ENCODE measurements around the gene PRSS21. TPM values are rescaled to one million over a fixed set of nuclear protein-coding genes. Genes with fewer than 3 reads are reported as not detected.
A peak's percentile ranks its signal among the peaks of the same experiment; 100 is the strongest.

Gene PRSS21
- total RNA-seq, 1 experiment from 2014 or later = not detected

- peaks cover 87% of the 10 kb centered on the region for H3K36me3 Mint-ChIP-seq (ENCODE audit: insufficient read depth, unreplicated experiment)
- intact Hi-C loops (cut with micrococcal nuclease; ENCODE audit: unreplicated experiment) = no loop called here
- H3K9me3 Mint-ChIP-seq (ENCODE audit: low read depth, unreplicated experiment) = no peaks in the 10 kb centered on the region
- CTCF ChIA-PET = interaction anchor here (1.4 kb wide), 1 partner anchor 80 kb away, joined by 3 read pairs; no protein-coding TSS in a partner anchor
- BruUV-seq (replicated peaks) = no TSS peak
- DNase-seq = no peak
- H3K27me3 Mint-ChIP-seq (ENCODE audit: unreplicated experiment) = no peaks in the 10 kb centered on the region
- H3K27ac Mint-ChIP-seq (ENCODE audit: unreplicated experiment) = no peak overlapping the region
- peaks cover 30% of the 10 kb centered on the region for H3K4me1 Mint-ChIP-seq (ENCODE audit: low read depth, unreplicated experiment)
- no peak overlapping the region for H3K4me3 Mint-ChIP-seq (ENCODE audit: low read depth, unreplicated experiment)
- TF ChIP-seq CTCF (IDR thresholded peaks at IDR 0.05; ENCODE audit: unreplicated experiment) = no peak
Observed at GRCh38 chr16:2774161-2774891, 42.7 kb upstream of the PRSS21 start.

- TF ChIP-seq CTCF (IDR thresholded peaks at IDR 0.05; ENCODE audit: unreplicated experiment) = no peak
- no TSS peak for BruUV-seq (replicated peaks)
- no peak for DNase-seq
- H3K27ac Mint-ChIP-seq (ENCODE audit: unreplicated experiment) = no peak overlapping the region
- intact Hi-C loops (cut with micrococcal nuclease; ENCODE audit: unreplicated experiment) = loop anchor here (5.0 kb wide), 2 partner anchors 47 to 62 kb away; no protein-coding TSS in a partner anchor
- no peaks in the 10 kb centered on the region for H3K9me3 Mint-ChIP-seq (ENCODE audit: low read depth, unreplicated experiment)
- H3K4me3 Mint-ChIP-seq (ENCODE audit: low read depth, unreplicated experiment) = peak overlapping the region; percentile 93
- peaks cover 85% of the 10 kb centered on the region for H3K36me3 Mint-ChIP-seq (ENCODE audit: insufficient read depth, unreplicated experiment)
- H3K27me3 Mint-ChIP-seq (ENCODE audit: unreplicated experiment) = no peaks in the 10 kb centered on the region
- peaks cover 23% of the 10 kb centered on the region for H3K4me1 Mint-ChIP-seq (ENCODE audit: low read depth, unreplicated experiment)
- CTCF ChIA-PET = interaction anchor here (0.8 to 1.2 kb wide), 3 partner anchors 9 to 22 kb away, joined by 3 read pairs; no protein-coding TSS in a partner anchor
Observed at GRCh38 chr16:2775131-2775716, 41.8 kb upstream of the PRSS21 start.

GRCh38 chr16:2775765-2776499 is 41.1 kb upstream of the PRSS21 start:
- Mint-ChIP-seq H3K9me3 (ENCODE audit: low read depth, unreplicated experiment) (no peaks in the 10 kb centered on the region), H3K27ac (ENCODE audit: unreplicated experiment) (peak overlapping the region; percentile 89), H3K36me3 (ENCODE audit: insufficient read depth, unreplicated experiment) (peaks cover 80% of the 10 kb centered on the region), H3K27me3 (ENCODE audit: unreplicated experiment) (no peaks in the 10 kb centered on the region), H3K4me1 (ENCODE audit: low read depth, unreplicated experiment) (peaks cover 23% of the 10 kb centered on the region), H3K4me3 (ENCODE audit: low read depth, unreplicated experiment) (peak overlapping the region; percentile 93)
- CTCF ChIA-PET = interaction anchor here (0.7 to 1.2 kb wide), 5 partner anchors 8 to 92 kb away, joined by 3 read pairs; no protein-coding TSS in a partner anchor
- no peak for TF ChIP-seq CTCF (IDR thresholded peaks at IDR 0.05; ENCODE audit: unreplicated experiment)
- BruUV-seq (replicated peaks) = TSS peak; percentile 29
- intact Hi-C loops (cut with micrococcal nuclease; ENCODE audit: unreplicated experiment) = loop anchor here (5.0 kb wide), 2 partner anchors 46 to 61 kb away; no protein-coding TSS in a partner anchor
- no peak for DNase-seq

- no peak for DNase-seq
- intact Hi-C loops (cut with micrococcal nuclease; ENCODE audit: unreplicated experiment) = loop anchor here (5.0 kb wide), 2 partner anchors 46 to 61 kb away; no protein-coding TSS in a partner anchor
- TF ChIP-seq CTCF (IDR thresholded peaks at IDR 0.05; ENCODE audit: unreplicated experiment) = no peak
- CTCF ChIA-PET = interaction anchor here (0.7 to 1.2 kb wide), 4 partner anchors 8 to 91 kb away, joined by 3 read pairs; no protein-coding TSS in a partner anchor
- Mint-ChIP-seq H3K4me1 (ENCODE audit: low read depth, unreplicated experiment) (peaks cover 23% of the 10 kb centered on the region), H3K36me3 (ENCODE audit: insufficient read depth, unreplicated experiment) (peaks cover 73% of the 10 kb centered on the region), H3K27ac (ENCODE audit: unreplicated experiment) (peak overlapping the region; percentile 89), H3K9me3 (ENCODE audit: low read depth, unreplicated experiment) (no peaks in the 10 kb centered on the region), H3K4me3 (ENCODE audit: low read depth, unreplicated experiment) (peak overlapping the region; percentile 93), H3K27me3 (ENCODE audit: unreplicated experiment) (no peaks in the 10 kb centered on the region)
- no TSS peak for BruUV-seq (replicated peaks)
Observed at GRCh38 chr16:2776500-2777139, 40.4 kb upstream of the PRSS21 start.

Data from Calu3 (cell line).